B cell (primary cell): ENCODE data around the gene SLC25A38.
"Not testable (repeated sequence)": the region's sequence is repeated elsewhere in the genome, so short reads cannot be mapped to it uniquely, and the experiment has no call there.

ENCODE experiments used
- EZH2 ChIP-seq: IDR thresholded peaks from 2 replicates; pipeline ENCODE4 v1.6.1; 2012; ENCODE audit warnings: borderline replicate concordance, low read depth, mild to moderate bottlenecking, moderate library complexity, low read length; ENCODE audit not compliant: insufficient read depth, poor library complexity, severe bottlenecking
- TF ChIP-seq, protein P1 (sequence below): fragments of 200-600 bp; IDR thresholded peaks from one replicate; pipeline ENCODE4 v1.8.0; 2022; ENCODE audit warnings: antibody characterized with exemption, mild to moderate bottlenecking

DNA sequence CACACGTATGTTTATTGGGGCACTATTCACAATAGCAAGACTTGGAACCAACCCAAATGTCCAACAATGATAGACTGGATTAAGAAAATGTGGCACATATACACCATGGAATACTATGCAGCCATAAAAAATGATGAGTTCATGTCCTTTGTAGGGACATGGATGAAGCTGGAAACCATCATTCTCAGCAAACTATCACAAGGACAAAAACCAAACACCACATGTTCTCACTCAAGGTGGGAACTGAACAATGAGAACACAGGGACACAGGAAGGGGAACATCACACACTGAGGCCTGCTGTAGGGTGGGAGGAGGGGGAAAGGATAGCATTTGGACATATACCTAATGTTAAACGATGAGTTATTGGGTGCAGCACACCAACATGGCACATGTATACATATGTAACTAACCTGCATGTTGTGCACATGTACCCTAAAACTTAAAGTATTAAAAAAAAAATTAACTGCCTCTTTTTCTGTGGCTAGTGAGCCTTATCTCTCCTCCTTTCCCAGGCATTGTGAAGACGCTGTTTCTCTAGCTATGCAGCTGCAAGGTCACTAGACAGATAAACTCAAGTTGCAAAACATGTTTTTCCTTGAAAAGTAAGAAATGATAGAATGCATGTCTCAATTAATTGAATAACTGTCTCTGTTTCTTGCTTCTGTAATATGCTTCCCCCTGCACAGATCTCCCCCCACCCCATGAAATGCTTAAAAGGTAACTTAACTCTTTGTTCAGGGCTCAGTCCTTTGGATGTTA, 29.8 kb upstream of the SLC25A38 start:
- TF ChIP-seq, protein P1, sequence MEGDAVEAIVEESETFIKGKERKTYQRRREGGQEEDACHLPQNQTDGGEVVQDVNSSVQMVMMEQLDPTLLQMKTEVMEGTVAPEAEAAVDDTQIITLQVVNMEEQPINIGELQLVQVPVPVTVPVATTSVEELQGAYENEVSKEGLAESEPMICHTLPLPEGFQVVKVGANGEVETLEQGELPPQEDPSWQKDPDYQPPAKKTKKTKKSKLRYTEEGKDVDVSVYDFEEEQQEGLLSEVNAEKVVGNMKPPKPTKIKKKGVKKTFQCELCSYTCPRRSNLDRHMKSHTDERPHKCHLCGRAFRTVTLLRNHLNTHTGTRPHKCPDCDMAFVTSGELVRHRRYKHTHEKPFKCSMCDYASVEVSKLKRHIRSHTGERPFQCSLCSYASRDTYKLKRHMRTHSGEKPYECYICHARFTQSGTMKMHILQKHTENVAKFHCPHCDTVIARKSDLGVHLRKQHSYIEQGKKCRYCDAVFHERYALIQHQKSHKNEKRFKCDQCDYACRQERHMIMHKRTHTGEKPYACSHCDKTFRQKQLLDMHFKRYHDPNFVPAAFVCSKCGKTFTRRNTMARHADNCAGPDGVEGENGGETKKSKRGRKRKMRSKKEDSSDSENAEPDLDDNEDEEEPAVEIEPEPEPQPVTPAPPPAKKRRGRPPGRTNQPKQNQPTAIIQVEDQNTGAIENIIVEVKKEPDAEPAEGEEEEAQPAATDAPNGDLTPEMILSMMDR = not testable (repeated sequence)
- TF ChIP-seq EZH2 = not testable (repeated sequence)
